Dendritic cell treated with granulocyte-macrophage colony-stimulating factor and Interleukin-4, amounts not matched to agents 40 ng/mL and 50 ng/mL, for 4 days (primary cell): ENCODE data around the gene SH3RF3.
A peak's percentile ranks its signal among the peaks of the same experiment; 100 is the strongest.

Experiments
- H3K27ac Mint-ChIP-seq: one replicate; pipeline ENCODE4 v1.8.0; 2022; ENCODE audit warnings: mild to moderate bottlenecking, mixed read lengths
- H3K27me3 Mint-ChIP-seq: one replicate; pipeline ENCODE4 v1.8.0; 2022; ENCODE audit warnings: mild to moderate bottlenecking, mixed read lengths
- H3K36me3 Mint-ChIP-seq: one replicate; pipeline ENCODE4 v1.8.0; 2022; ENCODE audit warnings: low read depth, mixed read lengths
- H3K4me1 Mint-ChIP-seq: one replicate; pipeline ENCODE4 v1.8.0; 2022; ENCODE audit warnings: low read depth, mixed read lengths
- H3K4me3 Mint-ChIP-seq: one replicate; pipeline ENCODE4 v1.8.0; 2022; ENCODE audit warnings: mild to moderate bottlenecking, moderate library complexity, mixed read lengths
- H3K9me3 Mint-ChIP-seq: one replicate; pipeline ENCODE4 v1.8.0; 2022; ENCODE audit warnings: mixed read lengths
- intact Hi-C: fragments of 100-400 bp; cut with micrococcal nuclease; formaldehyde crosslinking; loops from one replicate; pipeline ENCODE4 v1.15.0; 2022

The SH3RF3 gene

GRCh38 chr2:109244750-109245382 is 115.9 kb downstream of the SH3RF3 start:
- Mint-ChIP-seq H3K4me3 (no peak overlapping the region), H3K36me3 (no peaks in the 10 kb centered on the region), H3K4me1 (peaks cover 37% of the 10 kb centered on the region), H3K9me3 (no peaks in the 10 kb centered on the region), H3K27ac (no peak overlapping the region), H3K27me3 (peaks cover 1% of the 10 kb centered on the region)
- intact Hi-C loops: no loop called here

DNA sequence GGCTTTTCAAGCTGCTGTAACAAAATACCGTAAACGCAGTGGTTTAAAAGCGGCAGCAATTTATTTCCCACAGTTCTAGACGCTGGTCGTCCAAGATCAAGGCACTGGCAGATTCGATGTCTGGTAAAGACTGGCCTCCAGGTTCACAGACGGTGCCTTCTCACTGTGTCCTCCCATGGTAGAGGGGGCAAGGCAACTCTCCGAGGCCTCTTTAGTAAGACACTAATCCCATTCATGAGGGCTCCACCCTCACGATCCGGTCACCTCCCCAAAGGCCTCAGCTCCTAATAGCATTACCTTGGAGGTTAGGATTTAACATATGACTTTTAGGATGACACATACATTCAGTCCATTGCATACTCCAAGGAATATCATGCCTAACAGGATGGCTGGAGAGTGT is 117.2 kb downstream of the SH3RF3 start:
- H3K9me3 Mint-ChIP-seq: no peaks in the 10 kb centered on the region

GRCh38 chr2:109246616-109247015 is 117.6 kb downstream of the SH3RF3 start:
- intact Hi-C loops: no loop called here
- H3K36me3 Mint-ChIP-seq: no peaks in the 10 kb centered on the region
- H3K4me3 Mint-ChIP-seq: no peak overlapping the region
- H3K4me1 Mint-ChIP-seq: peaks cover 29% of the 10 kb centered on the region
- H3K9me3 Mint-ChIP-seq: no peaks in the 10 kb centered on the region
- no peak overlapping the region for H3K27ac Mint-ChIP-seq
- H3K27me3 Mint-ChIP-seq: peaks cover 1% of the 10 kb centered on the region

More for the DNA sequence above, 117.2 kb downstream of the SH3RF3 start:
- H3K4me1 Mint-ChIP-seq: peaks cover 30% of the 10 kb centered on the region
- no peak overlapping the region for H3K27ac Mint-ChIP-seq
- no peak overlapping the region for H3K4me3 Mint-ChIP-seq
- intact Hi-C loops: no loop called here
- peaks cover 1% of the 10 kb centered on the region for H3K27me3 Mint-ChIP-seq
- H3K36me3 Mint-ChIP-seq: no peaks in the 10 kb centered on the region

- no peak overlapping the region for H3K4me3 Mint-ChIP-seq
- intact Hi-C loops: no loop called here
- peaks cover 22% of the 10 kb centered on the region for H3K4me1 Mint-ChIP-seq
- no peaks in the 10 kb centered on the region for H3K9me3 Mint-ChIP-seq
- peaks cover 1% of the 10 kb centered on the region for H3K27me3 Mint-ChIP-seq
- H3K27ac Mint-ChIP-seq: no peak overlapping the region
- H3K36me3 Mint-ChIP-seq: no peaks in the 10 kb centered on the region
Measured at GRCh38 chr2:109247340-109247739, 118.3 kb downstream of the SH3RF3 start.

DNA sequence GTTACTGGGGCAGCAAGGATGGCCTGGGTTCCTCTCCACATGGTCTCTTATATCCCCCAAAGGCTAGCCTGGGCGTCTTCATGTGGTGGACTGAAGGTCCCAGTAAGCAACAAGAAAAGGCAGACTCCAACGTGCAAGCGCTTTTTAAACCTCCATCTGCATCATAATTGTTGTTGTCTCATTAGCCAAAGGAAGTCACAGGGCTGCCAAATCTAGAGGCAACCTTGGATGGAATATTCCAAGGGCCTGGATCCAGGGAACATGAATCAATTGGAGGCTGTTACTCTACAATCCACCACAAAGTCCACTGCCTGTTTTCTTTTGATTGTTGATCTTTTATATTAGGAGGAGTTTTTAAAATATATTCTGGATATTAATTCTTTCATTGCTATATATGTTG is 118.8 kb downstream of the SH3RF3 start:
- H3K27ac Mint-ChIP-seq: no peak overlapping the region
- H3K27me3 Mint-ChIP-seq: peaks cover 1% of the 10 kb centered on the region
- no peaks in the 10 kb centered on the region for H3K36me3 Mint-ChIP-seq
- no peak overlapping the region for H3K4me3 Mint-ChIP-seq
- H3K4me1 Mint-ChIP-seq: peaks cover 17% of the 10 kb centered on the region
- no peaks in the 10 kb centered on the region for H3K9me3 Mint-ChIP-seq
- intact Hi-C loops: no loop called here

- intact Hi-C loops: no loop called here
- Mint-ChIP-seq H3K4me1 (peaks cover 9% of the 10 kb centered on the region), H3K4me3 (no peak overlapping the region), H3K9me3 (no peaks in the 10 kb centered on the region), H3K36me3 (no peaks in the 10 kb centered on the region), H3K27ac (no peak overlapping the region), H3K27me3 (peaks cover 1% of the 10 kb centered on the region)
Measured at GRCh38 chr2:109248590-109248989, 119.6 kb downstream of the SH3RF3 start.

DNA sequence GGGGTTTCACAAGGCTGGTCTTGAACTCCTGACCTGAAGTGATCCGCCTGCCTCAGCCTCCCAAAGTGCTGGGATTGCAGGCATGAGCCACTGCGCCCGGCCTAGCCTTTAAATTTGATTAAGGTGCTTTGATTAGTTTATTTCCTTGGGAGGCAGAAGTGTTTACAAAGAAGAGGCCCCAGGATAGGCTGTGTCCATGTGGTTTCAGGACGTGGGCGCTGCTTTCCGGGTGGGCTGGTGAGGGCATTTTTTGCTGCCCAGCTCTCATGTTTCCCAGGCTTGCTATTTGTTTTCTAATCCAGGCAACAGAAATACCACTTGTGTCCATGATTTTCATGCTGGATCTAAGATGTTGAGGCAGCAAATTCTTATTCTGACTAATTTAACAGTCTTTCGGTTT is 124.2 kb downstream of the SH3RF3 start:
- Mint-ChIP-seq H3K36me3 (no peaks in the 10 kb centered on the region), H3K9me3 (no peaks in the 10 kb centered on the region), H3K4me1 (peaks cover 45% of the 10 kb centered on the region), H3K27me3 (peaks cover 10% of the 10 kb centered on the region), H3K4me3 (no peak overlapping the region), H3K27ac (no peak overlapping the region)
- intact Hi-C loops: loop anchor here (10.0 kb wide), 1 partner anchor 252 kb away; no protein-coding TSS in a partner anchor

GRCh38 chr2:109254174-109254904 is 125.3 kb downstream of the SH3RF3 start:
- intact Hi-C loops: loop anchor here (10.0 kb wide), 1 partner anchor 250 kb away; no protein-coding TSS in a partner anchor
- Mint-ChIP-seq H3K27me3 (peaks cover 15% of the 10 kb centered on the region), H3K27ac (peak overlapping the region; percentile 45)

GRCh38 chr2:109255654-109256053 is 126.6 kb downstream of the SH3RF3 start:
- Mint-ChIP-seq H3K36me3 (no peaks in the 10 kb centered on the region), H3K9me3 (no peaks in the 10 kb centered on the region), H3K4me1 (peaks cover 47% of the 10 kb centered on the region), H3K27me3 (peaks cover 15% of the 10 kb centered on the region), H3K27ac (peak overlapping the region; percentile 68), H3K4me3 (peak overlapping the region; percentile 32)
- intact Hi-C loops: loop anchor here (1.0 to 10.0 kb wide), 2 partner anchors 77 to 249 kb away; no protein-coding TSS in a partner anchor

More at GRCh38 chr2:109254174-109254904, 125.3 kb downstream of the SH3RF3 start:
- peak overlapping the region; percentile 9 for H3K4me3 Mint-ChIP-seq
- H3K36me3 Mint-ChIP-seq: no peaks in the 10 kb centered on the region
- H3K4me1 Mint-ChIP-seq: peaks cover 46% of the 10 kb centered on the region
- no peaks in the 10 kb centered on the region for H3K9me3 Mint-ChIP-seq

DNA sequence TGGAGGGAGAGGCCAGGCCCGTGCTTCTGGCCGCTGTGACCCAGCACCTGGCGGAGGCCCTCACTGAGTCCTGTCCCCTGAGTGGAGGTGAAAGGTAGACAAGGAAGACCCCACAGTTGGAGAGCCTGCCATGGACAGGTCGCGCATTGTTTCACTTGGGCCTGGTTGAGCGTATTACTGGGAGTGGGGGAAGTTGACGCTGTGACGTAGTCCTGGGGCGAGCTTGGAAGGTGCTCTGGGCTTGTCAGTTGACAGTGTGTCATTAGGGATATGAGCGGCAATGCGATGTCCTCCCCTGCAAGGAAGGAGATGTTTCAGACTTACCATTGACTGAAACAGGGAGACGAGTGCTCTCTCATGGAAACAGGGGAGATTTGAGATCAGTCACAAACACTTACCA is 127.1 kb downstream of the SH3RF3 start:
- Mint-ChIP-seq H3K27me3 (peaks cover 15% of the 10 kb centered on the region), H3K4me3 (peak overlapping the region; percentile 32), H3K9me3 (no peaks in the 10 kb centered on the region), H3K4me1 (peaks cover 47% of the 10 kb centered on the region), H3K27ac (peak overlapping the region; percentile 68), H3K36me3 (no peaks in the 10 kb centered on the region)
- intact Hi-C loops: loop anchor here (10.0 kb wide), 1 partner anchor 249 kb away; no protein-coding TSS in a partner anchor

DNA sequence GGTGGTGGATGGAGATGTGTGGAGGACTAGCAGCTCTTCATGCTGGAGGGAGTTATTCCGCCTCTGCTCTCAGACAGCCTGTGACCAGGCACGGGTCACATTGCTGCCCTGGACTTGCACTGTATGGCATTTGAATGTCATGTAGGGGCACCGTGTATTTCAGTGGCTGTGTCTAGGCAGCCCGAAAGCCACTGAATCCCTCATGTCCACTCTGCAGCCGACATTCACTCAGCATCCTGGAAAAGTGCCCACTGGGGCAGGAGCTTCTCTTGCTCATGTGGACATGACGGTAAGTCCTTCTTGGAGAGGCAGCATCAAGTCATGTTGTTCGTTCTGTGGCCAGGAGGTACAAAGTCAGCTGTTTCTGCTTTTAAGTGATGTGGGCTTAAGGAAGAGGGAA is 127.9 kb downstream of the SH3RF3 start:
- H3K27ac Mint-ChIP-seq: no peak overlapping the region
- intact Hi-C loops: loop anchor here (10.0 kb wide), 1 partner anchor 248 kb away; no protein-coding TSS in a partner anchor
- peaks cover 15% of the 10 kb centered on the region for H3K27me3 Mint-ChIP-seq
- H3K9me3 Mint-ChIP-seq: no peaks in the 10 kb centered on the region
- no peaks in the 10 kb centered on the region for H3K36me3 Mint-ChIP-seq
- peaks cover 47% of the 10 kb centered on the region for H3K4me1 Mint-ChIP-seq
- H3K4me3 Mint-ChIP-seq: no peak overlapping the region

DNA sequence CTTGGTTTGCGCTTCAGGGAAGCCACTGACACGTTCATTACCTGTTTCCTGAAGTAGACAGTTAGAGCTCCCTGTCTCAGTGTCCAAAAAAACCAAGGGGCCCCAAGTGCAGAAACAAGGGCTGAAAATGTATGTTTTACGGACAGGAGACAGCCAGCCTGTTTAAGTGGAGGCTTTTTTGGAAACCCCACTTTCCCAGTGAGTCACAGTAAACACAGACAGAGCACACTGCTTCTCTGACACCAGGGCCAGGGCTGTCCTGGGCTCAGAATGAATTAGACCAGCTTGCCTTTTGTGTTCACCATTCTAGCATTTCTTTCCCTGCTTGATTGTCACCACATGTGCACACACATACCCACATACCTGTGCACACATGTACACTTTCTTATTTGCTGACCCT is 128.6 kb downstream of the SH3RF3 start:
- intact Hi-C loops: loop anchor here (10.0 kb wide), 1 partner anchor 247 kb away; no protein-coding TSS in a partner anchor
- no peaks in the 10 kb centered on the region for H3K9me3 Mint-ChIP-seq

DNA sequence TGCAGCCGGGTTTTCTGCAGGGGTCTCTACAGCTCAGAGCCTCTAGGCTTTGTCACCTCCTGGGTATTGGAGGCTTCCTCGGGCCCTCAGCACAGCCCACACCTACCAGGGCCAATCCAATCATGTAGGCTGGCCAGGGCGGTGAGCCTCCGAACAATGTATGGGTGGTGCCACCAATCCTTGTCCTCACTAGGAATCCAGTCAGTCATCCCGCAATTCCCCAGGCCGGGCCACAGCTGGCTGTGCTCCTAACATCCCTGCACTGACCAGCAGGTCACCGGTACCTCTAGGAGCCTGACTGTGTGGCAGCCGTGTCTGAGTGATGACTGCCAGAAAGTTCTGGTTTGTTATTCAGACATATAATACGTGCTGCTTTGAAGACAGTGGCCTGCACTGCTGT is 129.4 kb downstream of the SH3RF3 start:
- no peak overlapping the region for H3K4me3 Mint-ChIP-seq
- no peaks in the 10 kb centered on the region for H3K36me3 Mint-ChIP-seq
- intact Hi-C loops: loop anchor here (10.0 kb wide), 1 partner anchor 246 kb away; no protein-coding TSS in a partner anchor
- H3K27ac Mint-ChIP-seq: no peak overlapping the region
- peaks cover 15% of the 10 kb centered on the region for H3K27me3 Mint-ChIP-seq
- no peaks in the 10 kb centered on the region for H3K9me3 Mint-ChIP-seq
- H3K4me1 Mint-ChIP-seq: peaks cover 47% of the 10 kb centered on the region

More for the DNA sequence above, 128.6 kb downstream of the SH3RF3 start:
- peaks cover 15% of the 10 kb centered on the region for H3K27me3 Mint-ChIP-seq
- H3K4me1 Mint-ChIP-seq: peaks cover 47% of the 10 kb centered on the region
- H3K27ac Mint-ChIP-seq: no peak overlapping the region
- H3K36me3 Mint-ChIP-seq: no peaks in the 10 kb centered on the region
- H3K4me3 Mint-ChIP-seq: no peak overlapping the region

- peaks cover 15% of the 10 kb centered on the region for H3K27me3 Mint-ChIP-seq
- H3K4me3 Mint-ChIP-seq: no peak overlapping the region
- H3K9me3 Mint-ChIP-seq: no peaks in the 10 kb centered on the region
- peaks cover 47% of the 10 kb centered on the region for H3K4me1 Mint-ChIP-seq
- H3K36me3 Mint-ChIP-seq: no peaks in the 10 kb centered on the region
- intact Hi-C loops: loop anchor here (10.0 kb wide), 1 partner anchor 246 kb away; no protein-coding TSS in a partner anchor
- no peak overlapping the region for H3K27ac Mint-ChIP-seq
Measured at GRCh38 chr2:109258905-109259540, 130.0 kb downstream of the SH3RF3 start.
